Measurements from ENCODE around the gene DCBLD1. TPM values are rescaled to one million over a fixed set of nuclear protein-coding genes. Genes with fewer than 3 reads are reported as not detected.
"Not testable (repeated sequence)": the region's sequence is repeated elsewhere in the genome, so short reads cannot be mapped to it uniquely, and the experiment has no call there.

DCBLD1 gene
- total RNA-seq, 2 experiments from 2014 or later, result 0.08 TPM; not detected in 1

DNA sequence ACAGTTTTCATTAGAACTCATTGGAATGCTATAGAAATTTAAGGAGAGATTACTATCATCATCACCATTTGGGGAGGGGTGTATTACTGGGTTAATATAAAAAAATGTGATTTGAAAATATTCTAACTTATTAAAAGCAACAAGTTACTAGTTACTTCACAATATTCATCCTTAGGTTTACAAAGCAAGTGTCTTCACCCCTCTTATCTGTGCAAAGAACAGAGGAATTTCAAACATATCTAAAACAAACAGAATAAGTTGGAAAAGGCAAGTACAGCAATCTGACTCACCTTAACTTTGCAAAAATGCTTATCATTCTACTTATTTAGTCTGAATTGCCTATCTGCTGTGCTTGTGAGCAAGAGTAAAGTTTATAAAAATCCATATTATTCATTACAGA, 32.9 kb downstream of the DCBLD1 start:
- POLR2A ChIA-PET, result interaction anchor here (0.7 kb wide), 1 partner anchor 1028 kb away, joined by 3 read pairs; no protein-coding TSS in a partner anchor

DNA sequence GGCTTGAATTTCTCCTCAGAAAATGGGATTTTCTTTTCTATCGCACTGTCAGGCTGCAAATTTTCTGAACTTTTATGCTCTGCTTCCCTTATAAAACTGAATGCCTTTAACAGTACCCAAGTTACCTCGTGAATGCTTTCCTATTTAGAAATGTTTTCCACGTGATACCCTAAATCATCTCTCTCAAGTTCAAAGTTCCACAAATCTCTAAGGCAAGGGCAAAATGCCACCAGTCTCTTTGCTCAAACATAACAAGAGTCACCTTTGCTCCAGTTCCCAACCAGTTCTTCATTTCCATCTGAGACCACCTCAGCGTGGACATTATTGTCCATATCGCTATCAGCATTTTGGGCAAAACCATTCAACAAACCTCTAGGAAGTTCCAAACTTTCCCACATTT, 35.5 kb downstream of the DCBLD1 start:
- H2AFZ ChIP-seq (ENCODE audit: low read length); DNase-seq (ENCODE audit: low spot score); H3K4me3 ChIP-seq (ENCODE audit: low read depth, low read length, poor library complexity, severe bottlenecking); H3K9me3 ChIP-seq (ENCODE audit: low read length); POLR2A ChIA-PET; intact Hi-C loops (cut with micrococcal nuclease; ENCODE audit: unreplicated experiment); H3K79me2 ChIP-seq (ENCODE audit: insufficient read depth, low read depth, low read length); H3K27ac ChIP-seq (ENCODE audit: low read depth, low read length, poor library complexity, severe bottlenecking); H4K20me1 ChIP-seq (ENCODE audit: insufficient read depth, low read length); H3K36me3 ChIP-seq (ENCODE audit: insufficient read depth, low read length); H3K4me2 ChIP-seq (ENCODE audit: low read length); H3K9me2 ChIP-seq (ENCODE audit: insufficient read depth, low read length); BruUV-seq (replicated peaks); H3K4me1 ChIP-seq (ENCODE audit: insufficient read depth, low read length, poor library complexity, severe bottlenecking); CTCF ChIA-PET (ENCODE audit: unreplicated experiment): not testable (repeated sequence)

More for the DNA sequence above, 32.9 kb downstream of the DCBLD1 start:
- CTCF ChIA-PET (ENCODE audit: unreplicated experiment), result no interaction called here
- TF ChIP-seq EZH2phosphoT487 (IDR thresholded peaks at IDR 0.05; ENCODE audit: borderline replicate concordance, low read depth, low read length), result no peak
- TF ChIP-seq, protein P1, sequence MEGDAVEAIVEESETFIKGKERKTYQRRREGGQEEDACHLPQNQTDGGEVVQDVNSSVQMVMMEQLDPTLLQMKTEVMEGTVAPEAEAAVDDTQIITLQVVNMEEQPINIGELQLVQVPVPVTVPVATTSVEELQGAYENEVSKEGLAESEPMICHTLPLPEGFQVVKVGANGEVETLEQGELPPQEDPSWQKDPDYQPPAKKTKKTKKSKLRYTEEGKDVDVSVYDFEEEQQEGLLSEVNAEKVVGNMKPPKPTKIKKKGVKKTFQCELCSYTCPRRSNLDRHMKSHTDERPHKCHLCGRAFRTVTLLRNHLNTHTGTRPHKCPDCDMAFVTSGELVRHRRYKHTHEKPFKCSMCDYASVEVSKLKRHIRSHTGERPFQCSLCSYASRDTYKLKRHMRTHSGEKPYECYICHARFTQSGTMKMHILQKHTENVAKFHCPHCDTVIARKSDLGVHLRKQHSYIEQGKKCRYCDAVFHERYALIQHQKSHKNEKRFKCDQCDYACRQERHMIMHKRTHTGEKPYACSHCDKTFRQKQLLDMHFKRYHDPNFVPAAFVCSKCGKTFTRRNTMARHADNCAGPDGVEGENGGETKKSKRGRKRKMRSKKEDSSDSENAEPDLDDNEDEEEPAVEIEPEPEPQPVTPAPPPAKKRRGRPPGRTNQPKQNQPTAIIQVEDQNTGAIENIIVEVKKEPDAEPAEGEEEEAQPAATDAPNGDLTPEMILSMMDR (conservative IDR thresholded peaks at IDR 0.05; ENCODE audit: low read length), result no peak
- intact Hi-C loops (cut with micrococcal nuclease; ENCODE audit: unreplicated experiment), result no loop called here
- Histone ChIP-seq H3K4me2 (ENCODE audit: low read length) (no peak overlapping the region), H3K9me2 (ENCODE audit: insufficient read depth, low read length) (no peaks in the 10 kb centered on the region), H2AFZ (ENCODE audit: low read length) (no peak overlapping the region), H3K4me1 (ENCODE audit: insufficient read depth, low read length, poor library complexity, severe bottlenecking) (no peaks in the 10 kb centered on the region), H4K20me1 (ENCODE audit: insufficient read depth, low read length) (no peaks in the 10 kb centered on the region), H3K4me3 (ENCODE audit: low read depth, low read length, poor library complexity, severe bottlenecking) (no peak overlapping the region), H3K9me3 (ENCODE audit: low read length) (no peaks in the 10 kb centered on the region), H3K36me3 (ENCODE audit: insufficient read depth, low read length) (no peaks in the 10 kb centered on the region), H3K27ac (ENCODE audit: low read depth, low read length, poor library complexity, severe bottlenecking) (no peak overlapping the region), H3K79me2 (ENCODE audit: insufficient read depth, low read depth, low read length) (no peaks in the 10 kb centered on the region)
- no TSS peak for BruUV-seq (replicated peaks)
- DNase-seq (ENCODE audit: low spot score), result no peak

DNA sequence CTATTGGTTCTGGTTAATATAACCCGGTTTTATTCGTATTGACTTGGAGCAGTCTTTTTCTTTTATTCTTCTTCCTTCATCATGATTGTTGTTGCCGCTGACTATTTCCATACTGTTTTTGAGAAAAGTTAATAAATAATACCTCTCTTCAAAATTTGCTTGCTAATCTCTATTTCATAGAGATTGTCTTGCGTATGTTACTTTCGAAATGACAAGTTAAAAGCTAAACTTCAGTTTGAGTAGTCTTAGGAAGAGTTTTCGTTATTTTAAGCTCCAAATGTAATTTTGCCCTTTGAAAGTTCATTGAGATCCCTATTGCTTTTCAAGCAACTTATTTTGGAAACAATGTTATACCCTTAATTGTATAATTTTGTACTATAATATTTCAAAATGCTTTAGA, 36.4 kb downstream of the DCBLD1 start:
- Histone ChIP-seq H3K36me3 (ENCODE audit: insufficient read depth, low read length) (no peaks in the 10 kb centered on the region), H3K9me3 (ENCODE audit: low read length) (no peaks in the 10 kb centered on the region), H4K20me1 (ENCODE audit: insufficient read depth, low read length) (no peaks in the 10 kb centered on the region), H3K9me2 (ENCODE audit: insufficient read depth, low read length) (no peaks in the 10 kb centered on the region), H3K4me2 (ENCODE audit: low read length) (no peak overlapping the region), H3K4me1 (ENCODE audit: insufficient read depth, low read length, poor library complexity, severe bottlenecking) (no peaks in the 10 kb centered on the region), H3K79me2 (ENCODE audit: insufficient read depth, low read depth, low read length) (no peaks in the 10 kb centered on the region), H3K27ac (ENCODE audit: low read depth, low read length, poor library complexity, severe bottlenecking) (no peak overlapping the region), H3K4me3 (ENCODE audit: low read depth, low read length, poor library complexity, severe bottlenecking) (no peak overlapping the region), H2AFZ (ENCODE audit: low read length) (no peak overlapping the region)
- CTCF ChIA-PET (ENCODE audit: unreplicated experiment), result no interaction called here
- POLR2A ChIA-PET, result no interaction called here
- no TSS peak for BruUV-seq (replicated peaks)
- no peak for DNase-seq (ENCODE audit: low spot score)
- intact Hi-C loops (cut with micrococcal nuclease; ENCODE audit: unreplicated experiment), result no loop called here
- TF ChIP-seq, protein P1 (conservative IDR thresholded peaks at IDR 0.05; ENCODE audit: low read length), result no peak
- TF ChIP-seq EZH2phosphoT487 (IDR thresholded peaks at IDR 0.05; ENCODE audit: borderline replicate concordance, low read depth, low read length), result no peak
